HepG2 (cell line): ENCODE measurements around the gene TSPAN9. TPM values are rescaled to one million over a fixed set of nuclear protein-coding genes. Genes with fewer than 3 reads are reported as not detected.

ENCODE experiments used
- ATAC-seq: fragments of 200-7000 bp; cut with Tn5 transposase; 3 replicates; pipeline ENCODE4 v1.9.1; 2020; ENCODE audit warnings: mild to moderate bottlenecking, moderate library complexity
- BruUV-seq: library from RNA; stranded (reverse); fragments of 400-500 nt; replicated peaks from 2 replicates; lab custom pipeline; 2021; lab: Mats Ljungman, UMichigan
- CTCF ChIA-PET: fragments of 300-600 bp; formaldehyde crosslinking; extraction: SDS; loops from one replicate; lab custom pipeline; 2021; ENCODE audit warnings: low total read pairs, inconsistent platforms, low intra/inter-chr PET ratio; lab: Yijun Ruan, JAX
- POLR2A ChIA-PET: fragments of 350-600 bp; sonication (Branson Sonifier 250); formaldehyde crosslinking; loops from one replicate; lab custom pipeline; 2020; ENCODE audit warnings: antibody characterized with exemption, inconsistent platforms; lab: Yijun Ruan, JAX
- DNase-seq: peaks from one replicate; pipeline ENCODE4 v3.0.0-alpha.2; 2015; ENCODE audit warnings: low spot score
- FAIRE-seq: peaks from 3 replicates; lab custom pipeline; 2011; peaks lifted over from hg19 to GRCh38; lab: Jason Lieb, UNC
- H2AFZ ChIP-seq: one replicate; pipeline ENCODE4 v1.6.1; 2011; ENCODE audit warnings: low read length, inconsistent platforms
- H3K27ac ChIP-seq: fragments of 300-600 bp; 3 replicates; pipeline ENCODE4 v1.8.0; 2011; ENCODE audit warnings: mixed run types, mild to moderate bottlenecking, mixed read lengths, low read length, inconsistent platforms; ENCODE audit not compliant: insufficient read depth; ENCODE audit errors: extremely low read length
- H3K27me3 ChIP-seq, 2 experiments: fragments of 200-600 bp in 1 of 2; 2 replicates in 1 of 2; 3 replicates in 1 of 2; pipeline versions ENCODE4 v1.6.0 to v1.8.0; 2011; ENCODE audit warnings: low read length in 2 of 2, mild to moderate bottlenecking in 2 of 2, moderate library complexity in 2 of 2, inconsistent platforms in 1 of 2; ENCODE audit not compliant: insufficient read depth in 2 of 2, control insufficient read depth in 1 of 2
- H3K36me3 ChIP-seq, 2 experiments: fragments of 200-600 bp in 1 of 2; replicated peaks in 1 of 2; 2 replicates in 1 of 2; 3 replicates in 1 of 2; pipeline versions ENCODE4 v1.5.1 to v1.8.0; 2011; ENCODE audit warnings: low read length in 2 of 2, inconsistent platforms in 1 of 2; ENCODE audit not compliant: insufficient read depth in 2 of 2, control insufficient read depth in 1 of 2
- H3K4me1 ChIP-seq: 2 replicates; pipeline ENCODE4 v1.5.1; 2012; ENCODE audit warnings: low read length, inconsistent platforms; ENCODE audit not compliant: insufficient read depth
- H3K4me2 ChIP-seq: 2 replicates; pipeline ENCODE4 v1.6.0; 2011; ENCODE audit warnings: low read depth, low read length, inconsistent platforms
- H3K4me3 ChIP-seq, 3 experiments: fragments of 200-600 bp in 1 of 3; sonication (generic), shearing (Covaris generic) in 1 of 3; replicated peaks in 1 of 3; 2 replicates each; pipeline ENCODE4 v1.5.1; 2011 to 2016; ENCODE audit warnings: low read length in 3 of 3, inconsistent platforms in 2 of 3, low read depth in 2 of 3, mild to moderate bottlenecking in 2 of 3, control low read depth in 1 of 3, mixed read lengths in 1 of 3; ENCODE audit not compliant: insufficient read depth in 1 of 3
- H3K79me2 ChIP-seq: one replicate; pipeline ENCODE4 v1.6.1; 2011; ENCODE audit warnings: low read length, inconsistent platforms; ENCODE audit not compliant: insufficient read depth
- H3K9ac ChIP-seq: 2 replicates; pipeline ENCODE4 v1.6.0; 2011; ENCODE audit warnings: mild to moderate bottlenecking, low read depth, low read length, inconsistent platforms; ENCODE audit not compliant: insufficient read depth
- H3K9me3 ChIP-seq: 2 replicates; pipeline ENCODE4 v1.5.1; 2012; ENCODE audit warnings: mild to moderate bottlenecking, low read length
- H4K20me1 ChIP-seq: 2 replicates; pipeline ENCODE4 v1.6.0; 2011; ENCODE audit warnings: inconsistent platforms, mild to moderate bottlenecking, low read length, moderate library complexity; ENCODE audit not compliant: insufficient read depth
- ADNP ChIP-seq: sonication (generic); formaldehyde crosslinking; IDR thresholded peaks from 2 replicates; pipeline ENCODE4 v1.4.0; 2020; ENCODE audit warnings: missing genetic modification reagents
- CBFB ChIP-seq: sonication (generic); formaldehyde crosslinking; IDR thresholded peaks from 2 replicates; pipeline ENCODE4 v1.4.0; 2020; ENCODE audit warnings: missing genetic modification reagents
- CBX1 ChIP-seq: IDR thresholded peaks from one replicate; pipeline ENCODE4 v1.6.1; 2016; ENCODE audit warnings: antibody characterized with exemption, low read depth
- EED ChIP-seq: sonication (generic); formaldehyde crosslinking; IDR thresholded peaks from 2 replicates; pipeline ENCODE4 v1.5.0; 2020; ENCODE audit warnings: mild to moderate bottlenecking, missing genetic modification reagents
- ERF ChIP-seq: IDR thresholded peaks from 2 replicates; pipeline ENCODE4 v1.6.1; 2018; ENCODE audit warnings: missing biosample characterization, missing genetic modification reagents
- KLF12 ChIP-seq: sonication (generic); formaldehyde crosslinking; IDR thresholded peaks from 2 replicates; pipeline ENCODE4 v1.4.0; 2020; ENCODE audit warnings: missing genetic modification reagents, borderline replicate concordance
- MTERF4 ChIP-seq: sonication (generic); formaldehyde crosslinking; IDR thresholded peaks from 2 replicates; pipeline ENCODE4 v1.8.0; 2023; ENCODE audit warnings: mild to moderate bottlenecking, missing genetic modification reagents
- NFIB ChIP-seq: sonication (generic); formaldehyde crosslinking; IDR thresholded peaks from 2 replicates; pipeline ENCODE4 v1.9.0; 2021; ENCODE audit warnings: missing genetic modification reagents, mild to moderate bottlenecking, borderline replicate concordance
- REXO4 ChIP-seq: sonication (generic); formaldehyde crosslinking; IDR thresholded peaks from 2 replicates; pipeline ENCODE4 v1.8.0; 2022; ENCODE audit warnings: missing genetic modification reagents, mild to moderate bottlenecking, borderline replicate concordance
- SOX5 ChIP-seq: IDR thresholded peaks from 2 replicates; pipeline ENCODE4 v1.6.1; 2016; ENCODE audit warnings: borderline replicate concordance
- ZNF225 ChIP-seq: sonication (generic); formaldehyde crosslinking; IDR thresholded peaks from 2 replicates; pipeline ENCODE4 v1.4.0; 2020; ENCODE audit warnings: mild to moderate bottlenecking, missing genetic modification reagents
- ZNF660 ChIP-seq: sonication (generic); formaldehyde crosslinking; IDR thresholded peaks from 2 replicates; pipeline ENCODE4 v1.5.1; 2020; ENCODE audit warnings: mild to moderate bottlenecking, low read depth, missing genetic modification reagents, borderline replicate concordance
- WGBS: methylation state at CpG from one replicate; pipeline ENCODE4 v1.1.6; 2017; ENCODE audit warnings: low lambda C conversion rate; 5-methylcytosine and 5-hydroxymethylcytosine counted together
- in situ Hi-C: cut with HindIII; loops from 2 replicates; pipeline ENCODE4 v1.10.0; 2017; ENCODE audit warnings: low pct_unique_long_range_greater_than_20kb; ENCODE audit not compliant: extremely low pct_ligation_motif_present
- intact Hi-C: fragments of 100-400 bp; cut with micrococcal nuclease; formaldehyde crosslinking; loops from one replicate; pipeline ENCODE4 v1.10.0; 2022; ENCODE audit not compliant: unreplicated experiment
- polyA plus RNA-seq, 8 experiments: library from polyadenylated mRNA; depleted of rRNA in 3 of 8; stranded (reverse) in 7 of 8; unstranded in 1 of 8; fragments of >200 nt; fragmentation: Illumina TruSeq in 4 of 8; extraction: Trizol in 4 of 8; gene quantifications; 2 replicates each; pipeline versions ENCODE4 v1.2.1 to v1.2.3, GENCODE V29; 2011 to 2016; ENCODE audit warnings: low read depth in 4 of 8, missing spikeins in 1 of 8, mixed read lengths in 1 of 8; ENCODE audit not compliant: insufficient read depth in 1 of 8
- total RNA-seq, 5 experiments: library from RNA; depleted of rRNA; stranded (reverse); fragments of >200 nt; fragmentation: Illumina TruSeq; extraction: Trizol; gene quantifications; 2 replicates each; pipeline ENCODE4 v1.2.3, GENCODE V29; 2016; ENCODE audit warnings: low read depth in 1 of 5

Gene TSPAN9
- total and polyA plus RNA-seq, 2 of the 13 experiments (the other 11 are each of a cell fraction or from before 2014, with no cell fraction given): 18.1 to 42.3 TPM

- TF ChIP-seq ERF (CRISPR knock-in tag): no peak
- no peak for TF ChIP-seq KLF12 (CRISPR knock-in tag)
- TF ChIP-seq REXO4: no peak
- no peak for TF ChIP-seq ZNF660 (CRISPR knock-in tag)
- TF ChIP-seq MTERF4 (CRISPR knock-in tag): no peak
- no peak for TF ChIP-seq ADNP
These were observed 240.3 kb downstream of the TSPAN9 start (continued) for GRCh38 chr12:3317481-3317815.

- no peak overlapping the region for H3K4me3 ChIP-seq
- H3K4me1 ChIP-seq: no peaks in the 10 kb centered on the region
- BruUV-seq: no TSS peak
- POLR2A ChIA-PET: no interaction called here
- DNase-seq (no peak), ATAC-seq (no peak), FAIRE-seq (no peak)
- H3K79me2 ChIP-seq: no peaks in the 10 kb centered on the region
- intact Hi-C loops: no loop called here
- H3K27ac ChIP-seq: no peak overlapping the region
- in situ Hi-C loops: loop anchor here (10.0 kb wide), 1 partner anchor 327 kb away; no protein-coding TSS in a partner anchor
- WGBS: 14% methylated on average over 12 of the region's 13 CpGs
- no peaks in the 10 kb centered on the region for H3K9me3 ChIP-seq
- H3K27me3 ChIP-seq: peaks cover 6 to 72% of the 10 kb centered on the region in 2 experiments; a peak in 4 of 5 replicates
- no peaks in the 10 kb centered on the region for H3K36me3 ChIP-seq
- H3K4me2 ChIP-seq: no peak overlapping the region
- CTCF ChIA-PET: no interaction called here
- TF ChIP-seq CBX1 (no peak), NFIB (CRISPR knock-in tag) (no peak), CBFB (no peak), ZNF225 (CRISPR knock-in tag) (no peak), EED (CRISPR knock-in tag) (no peak), SOX5 (no peak)
- H4K20me1 ChIP-seq: peaks cover 3% of the 10 kb centered on the region; the same call in 1 of the 2 replicates
- no peak overlapping the region for H2AFZ ChIP-seq
- H3K9ac ChIP-seq: no peak overlapping the region
These were observed 240.8 kb downstream of the TSPAN9 start for GRCh38 chr12:3317841-3318501.
